GM12872 (cell line): Measurements from ENCODE around the gene DDX41.

Source experiments
- TF ChIP-seq, protein P1 (sequence below): IDR thresholded peaks from 3 replicates; pipeline ENCODE4 v1.5.1; 2011; ENCODE audit warnings: low read depth, mild to moderate bottlenecking, low read length, moderate library complexity; ENCODE audit not compliant: insufficient read depth

The DDX41 gene

DNA sequence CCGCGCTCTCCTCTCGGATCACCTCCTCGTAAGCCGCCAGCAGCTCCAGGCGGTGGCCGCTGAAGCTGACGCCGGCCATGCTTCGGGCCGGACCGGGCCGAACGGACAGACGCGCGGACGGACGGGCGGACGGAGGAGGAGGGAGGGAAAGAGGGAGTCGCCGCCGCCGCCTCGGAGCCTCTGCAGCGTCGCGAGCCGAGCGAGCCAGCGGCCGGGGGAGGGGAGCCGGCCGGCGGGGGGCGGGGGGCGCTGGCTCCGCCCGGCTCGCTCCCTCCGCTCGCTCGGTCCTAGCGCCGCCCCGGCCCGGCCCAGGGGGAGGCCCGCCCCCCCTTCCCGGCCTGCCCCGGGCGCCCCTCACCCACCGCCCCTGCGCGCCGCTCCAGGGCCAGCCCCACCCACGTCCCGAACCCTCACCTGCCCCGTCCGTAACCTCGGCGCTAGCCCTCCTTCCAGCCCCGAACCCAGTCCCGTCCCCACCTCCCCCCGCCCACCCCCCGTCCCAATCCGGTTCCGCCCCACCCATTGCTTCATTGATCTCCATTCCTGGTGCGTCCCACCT, 43.2 kb downstream of the DDX41 start, which contains the start of gene DBN1:
DBN1 (minus strand) TSS at position 192 of the 559 bp plus-strand sequence; CDS start at position 79, 113 bp downstream.
- TF ChIP-seq, protein P1, sequence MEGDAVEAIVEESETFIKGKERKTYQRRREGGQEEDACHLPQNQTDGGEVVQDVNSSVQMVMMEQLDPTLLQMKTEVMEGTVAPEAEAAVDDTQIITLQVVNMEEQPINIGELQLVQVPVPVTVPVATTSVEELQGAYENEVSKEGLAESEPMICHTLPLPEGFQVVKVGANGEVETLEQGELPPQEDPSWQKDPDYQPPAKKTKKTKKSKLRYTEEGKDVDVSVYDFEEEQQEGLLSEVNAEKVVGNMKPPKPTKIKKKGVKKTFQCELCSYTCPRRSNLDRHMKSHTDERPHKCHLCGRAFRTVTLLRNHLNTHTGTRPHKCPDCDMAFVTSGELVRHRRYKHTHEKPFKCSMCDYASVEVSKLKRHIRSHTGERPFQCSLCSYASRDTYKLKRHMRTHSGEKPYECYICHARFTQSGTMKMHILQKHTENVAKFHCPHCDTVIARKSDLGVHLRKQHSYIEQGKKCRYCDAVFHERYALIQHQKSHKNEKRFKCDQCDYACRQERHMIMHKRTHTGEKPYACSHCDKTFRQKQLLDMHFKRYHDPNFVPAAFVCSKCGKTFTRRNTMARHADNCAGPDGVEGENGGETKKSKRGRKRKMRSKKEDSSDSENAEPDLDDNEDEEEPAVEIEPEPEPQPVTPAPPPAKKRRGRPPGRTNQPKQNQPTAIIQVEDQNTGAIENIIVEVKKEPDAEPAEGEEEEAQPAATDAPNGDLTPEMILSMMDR = no peak

DNA sequence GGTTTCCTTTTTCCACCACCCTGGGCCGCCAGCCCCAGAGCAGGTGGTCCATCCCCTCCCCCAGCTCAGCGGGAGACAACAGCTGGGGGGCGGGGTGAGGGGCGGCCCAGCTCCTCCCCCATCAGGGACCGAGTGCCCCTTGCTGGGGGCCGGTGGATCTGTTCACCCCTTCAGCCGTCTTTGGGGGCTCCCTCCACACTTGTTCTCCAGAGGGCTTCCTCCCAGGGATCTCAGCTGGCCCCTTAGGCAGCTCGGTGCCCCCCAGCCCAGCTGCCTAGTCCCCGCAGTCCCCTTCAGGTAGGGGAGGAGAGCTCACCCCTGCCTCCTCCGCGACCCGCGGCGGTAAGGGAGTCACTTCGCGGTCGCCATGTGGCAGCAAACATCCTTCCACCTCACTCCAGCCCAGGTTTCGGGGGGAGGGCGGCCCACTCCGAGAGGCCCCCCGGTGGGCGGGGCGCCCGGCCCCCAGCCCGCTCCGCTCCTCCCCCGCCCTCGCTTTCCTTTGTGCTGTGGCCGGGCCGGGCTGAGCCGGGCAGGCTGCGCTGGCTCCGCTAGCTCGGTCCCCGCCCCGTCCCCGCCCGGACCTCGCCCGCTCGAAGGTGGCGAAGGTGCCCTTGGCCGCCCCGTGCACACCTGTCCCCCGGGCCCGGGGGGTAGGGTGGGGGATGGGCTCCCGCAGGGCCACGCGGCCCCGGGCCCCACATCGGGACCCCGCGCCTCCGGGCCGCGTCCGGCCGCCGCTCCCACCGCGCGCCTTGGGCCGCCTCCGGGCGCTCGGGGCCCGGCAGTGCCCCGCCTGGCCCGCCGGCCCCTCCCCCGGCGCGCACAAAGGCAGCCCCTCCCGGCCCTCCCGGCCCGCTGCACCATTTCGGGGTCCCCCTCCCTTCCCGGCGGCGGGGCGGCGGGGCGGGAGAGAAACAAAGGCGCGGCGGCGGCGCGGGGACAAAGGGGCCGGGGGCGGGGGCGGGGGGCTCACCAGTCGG, 44.0 kb downstream of the DDX41 start:
- TF ChIP-seq, protein P1 = no peak

- TF ChIP-seq, protein P1 = no peak
Observed at GRCh38 chr5:177471610-177472356, 45.0 kb downstream of the DDX41 start.

DNA sequence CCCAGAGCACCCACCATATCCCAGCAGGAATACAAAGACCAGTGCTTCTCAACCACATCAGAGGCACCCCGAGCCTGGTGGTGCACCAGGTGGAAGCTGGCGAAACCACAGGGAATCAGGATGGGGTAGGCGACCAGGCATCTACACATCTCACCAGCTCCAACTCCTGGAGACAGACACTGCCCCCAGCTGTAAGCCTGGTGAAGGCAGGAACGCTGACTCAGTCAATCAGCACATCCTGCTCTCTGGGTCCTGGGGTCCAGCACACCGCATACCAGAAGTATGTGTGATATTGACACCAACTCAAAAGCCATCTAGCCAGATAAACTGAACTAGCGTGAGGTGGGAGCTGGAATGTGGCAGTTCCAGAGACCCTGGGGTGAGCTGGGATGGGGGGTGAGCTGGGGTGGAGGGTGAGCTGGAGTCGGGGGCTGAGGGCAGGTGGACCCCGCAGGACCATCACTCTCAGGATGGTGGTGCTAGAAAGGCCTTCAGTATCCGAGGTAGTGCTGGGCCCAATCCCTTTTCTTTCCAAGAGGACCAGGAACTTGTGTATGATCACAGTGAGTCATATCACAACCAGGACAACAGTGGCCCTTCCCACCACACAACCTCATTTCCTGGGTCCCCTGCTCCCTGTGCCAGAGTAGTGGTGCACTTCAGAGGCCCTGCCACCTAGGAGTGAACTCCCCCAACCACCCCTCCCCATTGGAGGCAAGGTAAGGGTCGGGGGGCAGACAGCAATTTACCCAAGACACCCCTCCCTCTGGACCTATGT, 45.8 kb downstream of the DDX41 start:
- TF ChIP-seq, protein P1 = no peak

- TF ChIP-seq, protein P1 = no peak
Observed at GRCh38 chr5:177469750-177470525, 46.8 kb downstream of the DDX41 start.

GRCh38 chr5:177468685-177469628, 47.8 kb downstream of the DDX41 start:
- TF ChIP-seq, protein P1 = no peak
